HepG2 (cell line): ENCODE data around the gene KCNQ5. TPM values are rescaled to one million over a fixed set of nuclear protein-coding genes. Genes with fewer than 3 reads are reported as not detected.

ENCODE experiments used
- ATAC-seq: fragments of 200-7000 bp; cut with Tn5 transposase; 3 replicates; pipeline ENCODE4 v1.9.1; 2020; ENCODE audit warnings: mild to moderate bottlenecking, moderate library complexity
- BruUV-seq: library from RNA; stranded (reverse); fragments of 400-500 nt; replicated peaks from 2 replicates; lab custom pipeline; 2021; lab: Mats Ljungman, UMichigan
- CTCF ChIA-PET: fragments of 300-600 bp; formaldehyde crosslinking; extraction: SDS; loops from one replicate; lab custom pipeline; 2021; ENCODE audit warnings: low total read pairs, inconsistent platforms, low intra/inter-chr PET ratio; lab: Yijun Ruan, JAX
- POLR2A ChIA-PET: fragments of 350-600 bp; sonication (Branson Sonifier 250); formaldehyde crosslinking; loops from one replicate; lab custom pipeline; 2020; ENCODE audit warnings: antibody characterized with exemption, inconsistent platforms; lab: Yijun Ruan, JAX
- DNase-seq: peaks from one replicate; pipeline ENCODE4 v3.0.0-alpha.2; 2015; ENCODE audit warnings: low spot score
- FAIRE-seq: peaks from 3 replicates; lab custom pipeline; 2011; peaks lifted over from hg19 to GRCh38; lab: Jason Lieb, UNC
- H2AFZ ChIP-seq: one replicate; pipeline ENCODE4 v1.6.1; 2011; ENCODE audit warnings: low read length, inconsistent platforms
- H3K27ac ChIP-seq: fragments of 300-600 bp; 3 replicates; pipeline ENCODE4 v1.8.0; 2011; ENCODE audit warnings: mixed run types, mild to moderate bottlenecking, mixed read lengths, low read length, inconsistent platforms; ENCODE audit not compliant: insufficient read depth; ENCODE audit errors: extremely low read length
- H3K27me3 ChIP-seq, 2 experiments: fragments of 200-600 bp in 1 of 2; 2 replicates in 1 of 2; 3 replicates in 1 of 2; pipeline versions ENCODE4 v1.6.0 to v1.8.0; 2011; ENCODE audit warnings: low read length in 2 of 2, mild to moderate bottlenecking in 2 of 2, moderate library complexity in 2 of 2, inconsistent platforms in 1 of 2; ENCODE audit not compliant: insufficient read depth in 2 of 2, control insufficient read depth in 1 of 2
- H3K36me3 ChIP-seq, 2 experiments: fragments of 200-600 bp in 1 of 2; replicated peaks in 1 of 2; 2 replicates in 1 of 2; 3 replicates in 1 of 2; pipeline versions ENCODE4 v1.5.1 to v1.8.0; 2011; ENCODE audit warnings: low read length in 2 of 2, inconsistent platforms in 1 of 2; ENCODE audit not compliant: insufficient read depth in 2 of 2, control insufficient read depth in 1 of 2
- H3K4me1 ChIP-seq: 2 replicates; pipeline ENCODE4 v1.5.1; 2012; ENCODE audit warnings: low read length, inconsistent platforms; ENCODE audit not compliant: insufficient read depth
- H3K4me2 ChIP-seq: 2 replicates; pipeline ENCODE4 v1.6.0; 2011; ENCODE audit warnings: low read depth, low read length, inconsistent platforms
- H3K4me3 ChIP-seq, 3 experiments: fragments of 200-600 bp in 1 of 3; sonication (generic), shearing (Covaris generic) in 1 of 3; replicated peaks in 1 of 3; 2 replicates each; pipeline ENCODE4 v1.5.1; 2011 to 2016; ENCODE audit warnings: low read length in 3 of 3, inconsistent platforms in 2 of 3, low read depth in 2 of 3, mild to moderate bottlenecking in 2 of 3, control low read depth in 1 of 3, mixed read lengths in 1 of 3; ENCODE audit not compliant: insufficient read depth in 1 of 3
- H3K79me2 ChIP-seq: one replicate; pipeline ENCODE4 v1.6.1; 2011; ENCODE audit warnings: low read length, inconsistent platforms; ENCODE audit not compliant: insufficient read depth
- H3K9ac ChIP-seq: 2 replicates; pipeline ENCODE4 v1.6.0; 2011; ENCODE audit warnings: mild to moderate bottlenecking, low read depth, low read length, inconsistent platforms; ENCODE audit not compliant: insufficient read depth
- H3K9me3 ChIP-seq: 2 replicates; pipeline ENCODE4 v1.5.1; 2012; ENCODE audit warnings: mild to moderate bottlenecking, low read length
- H4K20me1 ChIP-seq: 2 replicates; pipeline ENCODE4 v1.6.0; 2011; ENCODE audit warnings: inconsistent platforms, mild to moderate bottlenecking, low read length, moderate library complexity; ENCODE audit not compliant: insufficient read depth
- CENPT ChIP-seq: sonication (generic); formaldehyde crosslinking; IDR thresholded peaks from 2 replicates; pipeline ENCODE4 v1.8.0; 2022; ENCODE audit warnings: low read depth, mild to moderate bottlenecking, moderate library complexity, missing genetic modification reagents
- CHD2 ChIP-seq: IDR thresholded peaks from 2 replicates; pipeline ENCODE4 v1.6.1; 2011; ENCODE audit warnings: low read depth, low read length, improper control_type of control experiment
- ZNF589 ChIP-seq: sonication (generic); formaldehyde crosslinking; conservative IDR thresholded peaks from 2 replicates; pipeline ENCODE4 v1.8.0; 2022; ENCODE audit warnings: mild to moderate bottlenecking, moderate library complexity, missing genetic modification reagents
- whole genome bisulfite sequencing: methylation state at CpG from one replicate; pipeline ENCODE4 v1.1.6; 2017; ENCODE audit warnings: low lambda C conversion rate; 5-methylcytosine and 5-hydroxymethylcytosine counted together
- in situ Hi-C: cut with HindIII; loops from 2 replicates; pipeline ENCODE4 v1.10.0; 2017; ENCODE audit warnings: low pct_unique_long_range_greater_than_20kb; ENCODE audit not compliant: extremely low pct_ligation_motif_present
- intact Hi-C: fragments of 100-400 bp; cut with micrococcal nuclease; formaldehyde crosslinking; loops from one replicate; pipeline ENCODE4 v1.10.0; 2022; ENCODE audit not compliant: unreplicated experiment
- polyA plus RNA-seq, 8 experiments: library from polyadenylated mRNA; depleted of rRNA in 3 of 8; stranded (reverse) in 7 of 8; unstranded in 1 of 8; fragments of >200 nt; fragmentation: Illumina TruSeq in 4 of 8; extraction: Trizol in 4 of 8; gene quantifications; 2 replicates each; pipeline versions ENCODE4 v1.2.1 to v1.2.3, GENCODE V29; 2011 to 2016; ENCODE audit warnings: low read depth in 4 of 8, missing spikeins in 1 of 8, mixed read lengths in 1 of 8; ENCODE audit not compliant: insufficient read depth in 1 of 8
- total RNA-seq, 5 experiments: library from RNA; depleted of rRNA; stranded (reverse); fragments of >200 nt; fragmentation: Illumina TruSeq; extraction: Trizol; gene quantifications; 2 replicates each; pipeline ENCODE4 v1.2.3, GENCODE V29; 2016; ENCODE audit warnings: low read depth in 1 of 5
- TF ChIP-seq, protein P1 (sequence below): sonication (generic); formaldehyde crosslinking; IDR thresholded peaks from 2 replicates; pipeline ENCODE4 v1.4.0; 2020; ENCODE audit warnings: missing genetic modification reagents

The KCNQ5 gene
- total and polyA plus RNA-seq, 2 of the 13 experiments (the other 11 are each of a cell fraction or from before 2014, with no cell fraction given) = 0.04 TPM; not detected in 1

DNA sequence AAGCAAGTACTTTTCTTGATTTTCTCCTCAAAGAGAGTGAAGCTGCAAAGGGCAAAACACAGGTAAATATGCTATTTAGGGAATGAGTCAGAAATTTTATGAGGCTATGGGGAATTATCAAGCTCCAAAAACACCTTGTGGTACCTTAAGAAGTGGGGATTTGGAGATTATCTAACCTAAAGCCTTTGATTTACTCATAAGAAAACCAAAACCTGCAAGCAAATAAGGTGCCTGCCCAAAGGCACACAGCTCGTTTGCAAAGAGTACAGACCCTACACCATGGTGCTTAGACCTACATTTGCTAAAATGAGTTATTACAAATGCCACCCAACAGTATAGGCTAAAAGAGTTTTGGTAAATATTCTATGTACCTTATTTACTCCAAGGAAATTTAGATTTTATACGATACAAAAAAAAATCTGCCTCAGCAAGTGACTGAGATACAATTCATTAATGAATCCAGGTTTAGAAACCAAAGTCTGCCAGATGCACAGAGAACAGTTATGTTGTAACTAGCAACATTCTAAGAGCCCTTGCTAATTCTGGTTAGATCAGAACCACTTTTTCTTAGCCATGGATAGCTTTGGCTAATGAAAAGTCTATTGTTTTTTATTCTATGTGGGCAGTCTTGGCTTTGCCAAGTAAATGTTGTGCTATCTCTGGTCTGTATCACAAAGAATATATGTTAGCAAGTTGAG is 501.9 kb downstream of the KCNQ5 start:
- Histone ChIP-seq H3K27me3 (no peaks in the 10 kb centered on the region), H2AFZ (no peak overlapping the region)
- FAIRE-seq = no peak
- TF ChIP-seq CENPT (CRISPR knock-in tag) (no peak), CHD2 (no peak), ZNF589 (no peak)
- TF ChIP-seq, protein P1, sequence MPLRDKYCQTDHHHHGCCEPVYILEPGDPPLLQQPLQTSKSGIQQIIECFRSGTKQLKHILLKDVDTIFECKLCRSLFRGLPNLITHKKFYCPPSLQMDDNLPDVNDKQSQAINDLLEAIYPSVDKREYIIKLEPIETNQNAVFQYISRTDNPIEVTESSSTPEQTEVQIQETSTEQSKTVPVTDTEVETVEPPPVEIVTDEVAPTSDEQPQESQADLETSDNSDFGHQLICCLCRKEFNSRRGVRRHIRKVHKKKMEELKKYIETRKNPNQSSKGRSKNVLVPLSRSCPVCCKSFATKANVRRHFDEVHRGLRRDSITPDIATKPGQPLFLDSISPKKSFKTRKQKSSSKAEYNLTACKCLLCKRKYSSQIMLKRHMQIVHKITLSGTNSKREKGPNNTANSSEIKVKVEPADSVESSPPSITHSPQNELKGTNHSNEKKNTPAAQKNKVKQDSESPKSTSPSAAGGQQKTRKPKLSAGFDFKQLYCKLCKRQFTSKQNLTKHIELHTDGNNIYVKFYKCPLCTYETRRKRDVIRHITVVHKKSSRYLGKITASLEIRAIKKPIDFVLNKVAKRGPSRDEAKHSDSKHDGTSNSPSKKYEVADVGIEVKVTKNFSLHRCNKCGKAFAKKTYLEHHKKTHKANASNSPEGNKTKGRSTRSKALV (CRISPR knock-in tag) = no peak
- TF ChIP-seq, all 625 proteins: peak for 0
- Histone ChIP-seq H3K27ac (no peak overlapping the region), H3K9me3 (no peaks in the 10 kb centered on the region), H3K4me2 (no peak overlapping the region), H3K4me3 (no peak overlapping the region), H3K79me2 (no peaks in the 10 kb centered on the region), H3K9ac (no peak overlapping the region), H4K20me1 (no peaks in the 10 kb centered on the region), H3K36me3 (no peaks in the 10 kb centered on the region), H3K4me1 (no peaks in the 10 kb centered on the region)
- in situ Hi-C loops (no loop called here), intact Hi-C loops (loop anchor here (2.0 kb wide), 1 partner anchor 31 kb away; no protein-coding TSS in a partner anchor)
- BruUV-seq = no TSS peak
- POLR2A ChIA-PET = no interaction called here
- 0% methylated on average over 2 of the region's 2 CpGs for WGBS
- ATAC-seq = no peak
- DNase-seq = no peak
- CTCF ChIA-PET = no interaction called here
